GM19438 (cell line): Measurements from ENCODE around the gene SFMBT2.
"Not testable (repeated sequence)": the region's sequence is repeated elsewhere in the genome, so short reads cannot be mapped to it uniquely, and the experiment has no call there.

Source experiments
- ATAC-seq: cut with Tn5 transposase; IDR thresholded peaks from one replicate; pipeline ENCODE4 v1.9.1; 2021; ENCODE audit warnings: low read depth; ENCODE audit not compliant: unreplicated experiment

Gene SFMBT2

DNA sequence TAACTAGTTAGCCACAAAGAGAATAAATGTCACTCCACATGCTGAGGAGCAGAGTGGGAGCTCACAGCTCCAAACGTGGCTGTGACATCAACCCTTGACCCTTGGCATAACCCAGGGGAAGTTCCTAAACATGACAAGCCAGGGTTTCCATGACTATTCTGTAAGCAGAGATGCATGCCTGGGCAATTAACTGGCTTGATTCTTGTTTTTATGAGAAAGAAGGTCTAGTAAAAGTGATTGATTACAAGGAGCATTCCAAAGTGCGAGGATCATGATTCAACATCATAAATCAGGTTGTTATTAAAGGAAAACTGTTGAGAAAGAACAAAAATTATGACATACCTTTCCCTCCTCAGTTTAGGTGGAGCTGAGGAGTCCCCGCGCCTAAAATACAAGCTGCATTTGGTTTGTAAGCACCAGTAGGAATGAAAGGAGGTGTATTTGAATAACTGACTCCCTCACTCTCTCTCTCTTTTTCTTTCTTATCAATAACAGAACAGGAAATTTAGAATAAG, 108.4 kb downstream of the SFMBT2 start:
- no peak for ATAC-seq

GRCh38 chr10:7301006-7301778, 109.6 kb downstream of the SFMBT2 start:
- no peak for ATAC-seq

- ATAC-seq, result no peak
Observed at GRCh38 chr10:7300384-7300971, 110.4 kb downstream of the SFMBT2 start.

DNA sequence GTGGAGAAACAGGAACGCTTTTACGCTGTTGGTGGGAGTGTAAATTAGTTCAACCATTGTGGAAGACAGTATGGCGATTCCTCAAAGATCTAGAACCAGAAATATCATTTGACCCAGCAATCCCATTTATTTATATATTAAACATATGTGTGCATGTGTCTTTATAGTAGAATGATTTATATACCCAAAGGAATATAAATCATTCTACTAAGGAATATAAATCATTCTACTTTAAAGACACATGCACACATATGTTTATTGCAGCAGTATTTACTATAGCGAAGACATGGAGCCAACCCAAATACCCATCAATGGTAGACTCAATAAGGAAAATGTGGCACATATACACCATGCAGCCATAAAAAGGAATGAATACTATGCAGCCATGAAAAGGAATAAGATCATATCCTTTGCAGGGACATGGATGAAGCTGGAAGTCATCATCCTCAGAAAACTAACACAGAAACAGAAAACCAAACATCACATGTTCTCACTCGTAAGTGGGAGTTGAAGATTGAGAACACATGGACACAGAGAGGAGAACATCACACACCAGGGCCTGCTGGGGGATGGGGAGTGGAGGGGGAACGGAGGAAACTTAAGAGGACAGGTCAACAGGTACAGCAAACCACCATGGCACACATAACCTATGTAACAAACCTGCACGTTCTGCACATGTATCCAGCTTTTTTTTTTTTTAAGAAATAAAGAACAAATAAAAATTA, 111.1 kb downstream of the SFMBT2 start:
- not testable (repeated sequence) for ATAC-seq

GRCh38 chr10:7298495-7298894, 112.3 kb downstream of the SFMBT2 start:
- ATAC-seq, result no peak

- no peak for ATAC-seq
Observed at GRCh38 chr10:7297094-7297493, 113.7 kb downstream of the SFMBT2 start.

- ATAC-seq, result no peak
Observed at GRCh38 chr10:7296648-7297047, 114.2 kb downstream of the SFMBT2 start.

GRCh38 chr10:7296076-7296475, 114.8 kb downstream of the SFMBT2 start:
- ATAC-seq, result no peak

GRCh38 chr10:7293378-7293920, 117.4 kb downstream of the SFMBT2 start:
- no peak for ATAC-seq

DNA sequence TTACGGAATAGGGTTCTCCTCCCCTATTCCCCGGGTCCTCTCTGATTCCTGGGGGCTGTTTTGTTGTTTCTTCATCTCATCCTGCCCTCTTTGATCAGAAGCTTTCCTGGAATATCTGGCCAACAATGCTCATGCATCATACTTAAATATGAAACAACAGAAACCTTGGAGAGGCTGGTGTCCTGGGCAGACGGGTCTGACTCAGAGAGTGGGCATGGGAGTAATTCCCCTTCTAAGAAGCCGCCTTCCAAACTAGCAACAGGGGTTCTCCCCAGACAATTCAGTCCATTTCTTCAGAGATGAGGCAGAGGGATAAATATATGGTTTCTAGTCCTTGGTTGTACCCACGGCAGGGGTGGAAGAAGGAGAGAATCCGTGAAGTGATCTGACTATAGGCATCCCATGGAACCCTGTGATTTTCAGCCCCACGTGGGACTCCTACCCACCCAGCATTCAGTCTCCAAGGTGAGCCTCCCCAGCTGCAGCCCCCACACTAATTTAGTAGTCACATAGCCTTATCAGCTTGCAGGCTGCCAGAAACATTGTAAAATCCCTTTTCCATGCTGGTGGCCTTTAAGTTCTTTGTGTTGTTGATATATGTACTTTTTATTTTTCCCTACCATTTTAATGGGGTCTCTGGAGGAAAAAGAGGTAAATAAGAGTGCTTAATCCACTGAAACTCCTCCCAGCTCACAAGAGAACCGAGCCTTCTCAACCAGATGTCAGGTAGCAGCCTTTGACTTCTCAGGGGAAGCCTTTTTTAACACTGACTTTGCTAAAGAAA, 119.2 kb downstream of the SFMBT2 start:
- ATAC-seq, result no peak

DNA sequence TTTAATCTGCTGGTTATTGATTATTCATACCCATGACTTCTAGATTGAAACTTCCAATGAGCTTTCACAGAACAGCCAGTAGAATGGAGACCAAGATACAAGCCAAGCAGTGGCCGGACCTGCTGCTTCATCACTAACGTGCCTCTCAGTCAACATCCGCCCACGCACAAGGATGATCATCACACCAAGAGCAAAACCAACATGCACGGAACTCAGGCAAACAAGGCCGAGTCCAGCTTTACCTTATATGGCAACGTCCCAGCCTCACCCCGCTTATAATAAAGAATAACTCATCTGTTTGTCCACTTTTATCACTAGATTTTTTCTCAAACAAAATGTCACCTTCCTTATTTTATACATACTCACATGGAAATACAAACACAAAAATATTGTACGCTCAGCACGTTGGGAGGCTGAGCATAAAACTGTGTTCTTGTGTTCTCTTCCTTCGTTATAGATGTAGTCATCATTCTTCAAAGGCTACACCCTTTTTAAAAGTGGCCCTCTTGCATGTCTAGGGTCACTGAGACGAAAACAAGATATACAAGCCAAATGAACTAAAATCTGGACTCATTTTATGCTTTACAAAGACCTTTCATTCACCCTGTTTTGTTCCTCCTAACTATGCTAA, 122.7 kb downstream of the SFMBT2 start:
- no peak for ATAC-seq

GRCh38 chr10:7287377-7287776, 123.5 kb downstream of the SFMBT2 start:
- ATAC-seq, result no peak

GRCh38 chr10:7285522-7286322, 125.1 kb downstream of the SFMBT2 start:
- no peak for ATAC-seq

- ATAC-seq, result no peak
Observed at GRCh38 chr10:7283246-7283645, 127.6 kb downstream of the SFMBT2 start.

DNA sequence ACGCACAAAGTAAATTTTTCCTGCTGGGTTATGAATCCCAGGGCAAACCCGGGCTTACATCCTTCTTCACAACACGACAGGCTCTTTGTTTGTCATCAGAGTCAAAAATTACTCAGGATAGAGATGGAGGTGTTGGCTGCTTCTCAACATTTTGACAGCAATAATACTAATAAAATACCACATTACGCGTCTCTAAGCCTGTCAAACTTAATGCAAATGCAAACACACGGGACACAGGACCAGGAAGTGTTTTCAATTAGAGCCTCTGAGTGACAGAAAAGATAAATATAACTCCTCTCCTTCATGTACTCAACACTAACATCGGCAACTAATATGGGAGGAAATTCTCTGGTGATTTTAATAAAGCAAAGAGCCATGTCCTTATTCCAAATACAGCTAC, 128.4 kb downstream of the SFMBT2 start:
- ATAC-seq, result no peak

GRCh38 chr10:7281429-7281828, 129.4 kb downstream of the SFMBT2 start:
- ATAC-seq, result no peak

DNA sequence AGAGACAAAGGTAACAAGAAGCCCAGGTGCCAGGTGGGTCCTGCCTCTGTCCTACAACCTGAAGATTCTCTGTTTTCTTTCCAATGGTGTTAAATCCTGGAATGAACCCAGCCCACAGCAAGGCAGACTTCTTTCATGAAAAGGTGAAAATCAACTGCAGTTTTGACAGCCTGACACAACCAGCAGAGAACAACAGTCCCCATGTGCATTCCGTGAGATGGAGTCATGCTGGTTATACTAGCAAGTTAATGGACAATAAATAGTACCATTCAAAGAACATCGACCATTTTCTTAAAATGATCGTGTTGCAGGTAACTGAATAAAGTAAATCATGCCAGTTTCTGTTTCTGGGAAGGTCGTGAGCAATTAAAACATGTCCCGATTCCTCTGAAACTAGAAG, 131.5 kb downstream of the SFMBT2 start:
- ATAC-seq, result no peak

- ATAC-seq, result no peak
Observed at GRCh38 chr10:7277867-7278266, 133.0 kb downstream of the SFMBT2 start.

- no peak for ATAC-seq
Observed at GRCh38 chr10:7277432-7277831, 133.4 kb downstream of the SFMBT2 start.
